ENCODE data around the gene GSAP.

GRCh38 chr7:77281780-77282478 is 134.2 kb downstream of the GSAP start:
- no peak for TF ChIP-seq POLR2A (IDR thresholded peaks at IDR 0.05; ENCODE audit: low read length)
- TF ChIP-seq GATA1 (IDR thresholded peaks at IDR 0.05; ENCODE audit: low read depth, low read length): no peak
